HG03439 (cell line): Measurements from ENCODE around the gene TIGD3.

Experiments used
- ATAC-seq: cut with Tn5 transposase; IDR thresholded peaks from one replicate; pipeline ENCODE4 v1.9.1; 2021; ENCODE audit warnings: mild to moderate bottlenecking, moderate library complexity; ENCODE audit not compliant: unreplicated experiment

The TIGD3 gene

GRCh38 chr11:65404638-65405339, 50.2 kb downstream of the TIGD3 start:
- ATAC-seq: no peak
